Lower leg skin (tissue), 3 donors: ENCODE measurements around the gene CPTP.

ENCODE experiments used
- POLR2A ChIP-seq, 2 donors: fragments of 450-650 bp; IDR thresholded peaks; one replicate each; pipeline ENCODE4 v1.6.1; 2016 to 2017; ENCODE audit warnings: antibody characterized with exemption in 2 of 2, mild to moderate bottlenecking in 1 of 2, moderate library complexity in 1 of 2
- TF ChIP-seq, protein P1 (sequence below), 3 donors: fragments of 450-650 bp; IDR thresholded peaks; one replicate each; pipeline ENCODE4 v1.5.1; 2016; ENCODE audit warnings: antibody characterized with exemption in 3 of 3, mild to moderate bottlenecking in 3 of 3, moderate library complexity in 2 of 3

- TF ChIP-seq, protein P1, sequence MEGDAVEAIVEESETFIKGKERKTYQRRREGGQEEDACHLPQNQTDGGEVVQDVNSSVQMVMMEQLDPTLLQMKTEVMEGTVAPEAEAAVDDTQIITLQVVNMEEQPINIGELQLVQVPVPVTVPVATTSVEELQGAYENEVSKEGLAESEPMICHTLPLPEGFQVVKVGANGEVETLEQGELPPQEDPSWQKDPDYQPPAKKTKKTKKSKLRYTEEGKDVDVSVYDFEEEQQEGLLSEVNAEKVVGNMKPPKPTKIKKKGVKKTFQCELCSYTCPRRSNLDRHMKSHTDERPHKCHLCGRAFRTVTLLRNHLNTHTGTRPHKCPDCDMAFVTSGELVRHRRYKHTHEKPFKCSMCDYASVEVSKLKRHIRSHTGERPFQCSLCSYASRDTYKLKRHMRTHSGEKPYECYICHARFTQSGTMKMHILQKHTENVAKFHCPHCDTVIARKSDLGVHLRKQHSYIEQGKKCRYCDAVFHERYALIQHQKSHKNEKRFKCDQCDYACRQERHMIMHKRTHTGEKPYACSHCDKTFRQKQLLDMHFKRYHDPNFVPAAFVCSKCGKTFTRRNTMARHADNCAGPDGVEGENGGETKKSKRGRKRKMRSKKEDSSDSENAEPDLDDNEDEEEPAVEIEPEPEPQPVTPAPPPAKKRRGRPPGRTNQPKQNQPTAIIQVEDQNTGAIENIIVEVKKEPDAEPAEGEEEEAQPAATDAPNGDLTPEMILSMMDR (IDR thresholded peaks at IDR 0.05) = no peak
- TF ChIP-seq POLR2A (IDR thresholded peaks at IDR 0.05) = no peak
Measured at GRCh38 chr1:1374589-1374928, 50.0 kb downstream of the CPTP start.
